GM23338 (cell line): ENCODE results near the gene VENTX. TPM values are rescaled to one million over a fixed set of nuclear protein-coding genes. Genes with fewer than 3 reads are reported as not detected.
A peak's percentile ranks its signal among the peaks of the same experiment; 100 is the strongest.

ENCODE experiments used
- ATAC-seq: fragments of 200-7000 bp; cut with Tn5 transposase; 3 replicates; pipeline ENCODE4 v1.9.1; 2020
- DNase-seq: peaks from one replicate; pipeline ENCODE4 v3.0.0-alpha.2; 2015; ENCODE audit warnings: low spot score
- H2AFZ ChIP-seq: fragments of 200-600 bp; sonication (generic); 2 replicates; pipeline ENCODE4 v1.8.0; 2016; ENCODE audit warnings: antibody characterized with exemption, mild to moderate bottlenecking, moderate library complexity
- H3F3A ChIP-seq: fragments of 200-600 bp; sonication (generic); replicated peaks from 2 replicates; pipeline ENCODE4 v1.8.0; 2017; ENCODE audit warnings: antibody characterized with exemption, mixed run types, low read depth
- H3K27ac ChIP-seq: fragments of 200-600 bp; sonication (generic); 2 replicates; pipeline ENCODE4 v1.6.1; 2016; ENCODE audit warnings: low read depth
- H3K27me3 ChIP-seq: fragments of 200-600 bp; sonication (generic); 2 replicates; pipeline ENCODE4 v1.8.0; 2016; ENCODE audit warnings: mild to moderate bottlenecking, mixed run types, moderate library complexity; ENCODE audit not compliant: insufficient read depth
- H3K36me3 ChIP-seq: fragments of 200-600 bp; sonication (generic); 2 replicates; pipeline ENCODE4 v1.8.0; 2016; ENCODE audit warnings: mild to moderate bottlenecking; ENCODE audit not compliant: insufficient read depth
- H3K4me1 ChIP-seq: fragments of 200-600 bp; sonication (generic); 2 replicates; pipeline ENCODE4 v1.8.0; 2016; ENCODE audit warnings: mild to moderate bottlenecking, moderate library complexity; ENCODE audit not compliant: insufficient read depth
- H3K4me2 ChIP-seq: fragments of 200-600 bp; sonication (generic); 2 replicates; pipeline ENCODE4 v1.7.1; 2017; ENCODE audit warnings: mixed run types
- H3K4me3 ChIP-seq: fragments of 200-600 bp; sonication (generic); 2 replicates; pipeline ENCODE4 v1.6.1; 2016; ENCODE audit warnings: mixed run types
- H3K79me2 ChIP-seq: fragments of 200-600 bp; sonication (generic); replicated peaks from 2 replicates; pipeline ENCODE4 v1.8.0; 2017; ENCODE audit warnings: mild to moderate bottlenecking; ENCODE audit not compliant: insufficient read depth
- H3K9me2 ChIP-seq: fragments of 200-600 bp; sonication (generic); 2 replicates; pipeline ENCODE4 v1.8.0; 2017; ENCODE audit not compliant: insufficient read depth
- H4K20me1 ChIP-seq: fragments of 200-600 bp; sonication (generic); replicated peaks from 2 replicates; pipeline ENCODE4 v1.8.0; 2017; ENCODE audit warnings: mild to moderate bottlenecking; ENCODE audit not compliant: insufficient read depth
- H3K27ac Mint-ChIP-seq: 2 replicates; pipeline ENCODE4 v1.8.0; 2020; ENCODE audit warnings: inconsistent platforms, mild to moderate bottlenecking, moderate library complexity, mixed read lengths
- H3K27me3 Mint-ChIP-seq: 3 replicates; pipeline ENCODE4 v1.8.0; 2022; ENCODE audit warnings: low read depth, mild to moderate bottlenecking, moderate library complexity, mixed read lengths, inconsistent platforms; ENCODE audit not compliant: insufficient read depth, poor library complexity
- H3K36me3 Mint-ChIP-seq: 3 replicates; pipeline ENCODE4 v1.8.0; 2021; ENCODE audit warnings: low read depth, mild to moderate bottlenecking, inconsistent platforms, moderate library complexity, mixed read lengths
- H3K4me1 Mint-ChIP-seq: 3 replicates; pipeline ENCODE4 v1.8.0; 2020; ENCODE audit warnings: mild to moderate bottlenecking, inconsistent platforms, mixed read lengths
- H3K4me3 Mint-ChIP-seq: 3 replicates; pipeline ENCODE4 v1.8.0; 2021; ENCODE audit warnings: moderate library complexity, mild to moderate bottlenecking, inconsistent platforms, mixed read lengths
- H3K9me3 Mint-ChIP-seq: 3 replicates; pipeline ENCODE4 v1.8.0; 2020; ENCODE audit warnings: moderate library complexity, mild to moderate bottlenecking, inconsistent platforms, mixed read lengths
- CREB1 ChIP-seq: fragments of 250-450 bp; sonication (Bioruptor Pico); IDR thresholded peaks from 2 replicates; pipeline ENCODE4 v1.5.0; 2020; ENCODE audit warnings: low read depth, mild to moderate bottlenecking, moderate library complexity
- EZH2 ChIP-seq: fragments of 200-600 bp; sonication (generic); IDR thresholded peaks from one replicate; pipeline ENCODE4 v1.8.0; 2017; ENCODE audit warnings: antibody characterized with exemption, mild to moderate bottlenecking, low read depth; ENCODE audit not compliant: unreplicated experiment
- JUNB ChIP-seq: IDR thresholded peaks from one replicate; pipeline ENCODE4 v1.6.1; 2016; ENCODE audit warnings: antibody characterized with exemption; ENCODE audit not compliant: unreplicated experiment
- NANOG ChIP-seq: IDR thresholded peaks from 2 replicates; pipeline ENCODE4 v1.6.1; 2016; ENCODE audit warnings: antibody characterized with exemption, borderline replicate concordance
- POLR2AphosphoS5 ChIP-seq: IDR thresholded peaks from 2 replicates; pipeline ENCODE4 v1.6.1; 2016; ENCODE audit warnings: antibody characterized with exemption, low read depth
- STAT1 ChIP-seq: IDR thresholded peaks from one replicate; pipeline ENCODE4 v1.6.1; 2016; ENCODE audit warnings: antibody characterized with exemption; ENCODE audit not compliant: unreplicated experiment
- ZNF331 ChIP-seq: fragments of 250-450 bp; sonication (Bioruptor Pico); IDR thresholded peaks from 2 replicates; pipeline ENCODE4 v1.5.0; 2020; ENCODE audit warnings: low read depth, mild to moderate bottlenecking, moderate library complexity
- polyA plus RNA-seq: library from polyadenylated mRNA; unstranded; fragments of >200 nt; fragmentation: Nextera tagmentation; extraction: Ambion mirVana; gene quantifications from 2 replicates; pipeline ENCODE4 v1.2.1, GENCODE V29; 2016
- total RNA-seq: library from RNA; depleted of rRNA; stranded (reverse); fragments of >200 nt; shearing (Covaris generic); gene quantifications from 2 replicates; pipeline ENCODE4 v1.2.3, GENCODE V29; 2014
- TF ChIP-seq, protein P1 (sequence below): IDR thresholded peaks from one replicate; pipeline ENCODE4 v1.6.1; 2018; ENCODE audit warnings: antibody characterized with exemption; ENCODE audit not compliant: unreplicated experiment
- TF ChIP-seq, protein P2 (sequence below), 2 experiments: fragments of 200-600 bp in 1 of 2; sonication (generic) in 1 of 2; conservative IDR thresholded peaks; 2 replicates each; pipeline versions ENCODE4 v1.5.1 to v1.6.1; 2016 to 2017; ENCODE audit warnings: antibody characterized with exemption in 2 of 2, low read depth in 2 of 2, mild to moderate bottlenecking in 2 of 2, moderate library complexity in 1 of 2

The VENTX gene
- total and polyA plus RNA-seq, 2 experiments from 2014 or later: 4.8 to 8.1 TPM

DNA sequence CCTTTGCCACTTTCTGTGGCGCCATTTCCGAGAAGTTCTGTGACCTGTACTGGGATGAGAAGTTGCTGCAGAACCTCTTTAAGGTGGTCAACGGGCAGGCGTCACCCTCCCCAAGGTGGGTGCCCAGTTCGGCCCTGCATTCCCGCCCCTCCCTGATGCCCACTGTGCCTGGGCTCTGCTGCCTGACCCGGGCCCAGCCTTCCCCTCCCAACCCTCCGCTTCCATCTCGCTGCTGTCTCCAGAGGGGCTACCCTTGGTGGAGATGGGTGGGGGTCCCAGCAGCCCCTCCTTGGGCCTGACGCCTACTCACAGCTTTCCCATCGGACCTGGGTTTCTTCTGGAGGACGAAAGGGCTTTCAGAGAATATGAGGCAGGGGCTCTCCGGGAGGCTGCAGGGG is 38.2 kb upstream of the VENTX start:
- H3K9me3 Mint-ChIP-seq: no peaks in the 10 kb centered on the region
- no peaks in the 10 kb centered on the region for H3K4me1 Mint-ChIP-seq
- H3K27me3 Mint-ChIP-seq: peaks cover 4% of the 10 kb centered on the region
- Histone ChIP-seq H3K4me1 (no peaks in the 10 kb centered on the region), H3K27me3 (no peaks in the 10 kb centered on the region), H4K20me1 (no peaks in the 10 kb centered on the region), H3K79me2 (no peaks in the 10 kb centered on the region), H3K27ac (no peak overlapping the region), H3K4me2 (no peak overlapping the region), H3K4me3 (no peak overlapping the region), H3F3A (no peaks in the 10 kb centered on the region), H3K9me2 (no peaks in the 10 kb centered on the region), H2AFZ (no peak overlapping the region), H3K36me3 (no peaks in the 10 kb centered on the region)
- H3K36me3 Mint-ChIP-seq: no peaks in the 10 kb centered on the region
- H3K27ac Mint-ChIP-seq: 0 out of 2 replicates have a peak overlapping the region, but pooled peaks have one; percentile 59
- DNase-seq: no peak
- TF ChIP-seq JUNB (no peak), POLR2AphosphoS5 (no peak), ZNF331 (CRISPR knock-in tag) (no peak), CREB1 (CRISPR knock-in tag) (no peak), EZH2 (no peak), NANOG (no peak), STAT1 (no peak)
- TF ChIP-seq, protein P1, sequence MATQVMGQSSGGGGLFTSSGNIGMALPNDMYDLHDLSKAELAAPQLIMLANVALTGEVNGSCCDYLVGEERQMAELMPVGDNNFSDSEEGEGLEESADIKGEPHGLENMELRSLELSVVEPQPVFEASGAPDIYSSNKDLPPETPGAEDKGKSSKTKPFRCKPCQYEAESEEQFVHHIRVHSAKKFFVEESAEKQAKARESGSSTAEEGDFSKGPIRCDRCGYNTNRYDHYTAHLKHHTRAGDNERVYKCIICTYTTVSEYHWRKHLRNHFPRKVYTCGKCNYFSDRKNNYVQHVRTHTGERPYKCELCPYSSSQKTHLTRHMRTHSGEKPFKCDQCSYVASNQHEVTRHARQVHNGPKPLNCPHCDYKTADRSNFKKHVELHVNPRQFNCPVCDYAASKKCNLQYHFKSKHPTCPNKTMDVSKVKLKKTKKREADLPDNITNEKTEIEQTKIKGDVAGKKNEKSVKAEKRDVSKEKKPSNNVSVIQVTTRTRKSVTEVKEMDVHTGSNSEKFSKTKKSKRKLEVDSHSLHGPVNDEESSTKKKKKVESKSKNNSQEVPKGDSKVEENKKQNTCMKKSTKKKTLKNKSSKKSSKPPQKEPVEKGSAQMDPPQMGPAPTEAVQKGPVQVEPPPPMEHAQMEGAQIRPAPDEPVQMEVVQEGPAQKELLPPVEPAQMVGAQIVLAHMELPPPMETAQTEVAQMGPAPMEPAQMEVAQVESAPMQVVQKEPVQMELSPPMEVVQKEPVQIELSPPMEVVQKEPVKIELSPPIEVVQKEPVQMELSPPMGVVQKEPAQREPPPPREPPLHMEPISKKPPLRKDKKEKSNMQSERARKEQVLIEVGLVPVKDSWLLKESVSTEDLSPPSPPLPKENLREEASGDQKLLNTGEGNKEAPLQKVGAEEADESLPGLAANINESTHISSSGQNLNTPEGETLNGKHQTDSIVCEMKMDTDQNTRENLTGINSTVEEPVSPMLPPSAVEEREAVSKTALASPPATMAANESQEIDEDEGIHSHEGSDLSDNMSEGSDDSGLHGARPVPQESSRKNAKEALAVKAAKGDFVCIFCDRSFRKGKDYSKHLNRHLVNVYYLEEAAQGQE: no peak
- H3K4me3 Mint-ChIP-seq: no peak overlapping the region
- ATAC-seq: no peak

DNA sequence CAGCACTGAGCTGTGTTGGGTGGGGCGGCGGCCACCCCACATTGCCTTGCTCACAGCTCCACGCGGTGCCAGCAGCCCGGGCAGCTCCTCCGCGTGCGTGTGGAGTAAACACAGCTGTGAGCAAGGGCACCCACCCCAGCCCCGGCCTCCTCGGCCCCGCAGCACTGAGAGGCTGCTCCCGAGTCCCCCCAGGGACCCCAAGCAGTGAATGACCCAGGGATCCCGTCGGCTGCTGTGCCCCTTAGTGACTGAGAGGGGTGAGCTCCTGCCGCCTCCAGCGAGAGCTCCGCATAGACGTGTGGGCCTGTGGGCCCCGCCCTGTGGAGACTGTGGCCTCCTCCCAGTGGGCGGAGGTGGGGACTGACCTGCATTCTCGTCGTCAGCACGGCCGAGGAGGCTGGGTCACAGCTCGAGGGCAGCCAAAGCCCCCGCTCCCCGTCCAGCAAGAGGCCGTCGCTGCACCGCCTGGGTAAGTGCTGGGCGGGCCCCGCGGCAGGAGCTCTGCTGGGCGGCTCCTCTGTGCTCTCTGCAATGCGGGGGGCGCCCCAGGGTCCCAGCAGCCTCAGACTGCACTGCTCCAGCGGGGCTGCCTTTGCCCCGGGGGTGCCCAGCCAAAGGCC is 37.6 kb upstream of the VENTX start:
- no peak overlapping the region for H3K27ac ChIP-seq

More for the DNA sequence above, 37.6 kb upstream of the VENTX start:
- H3K27me3 ChIP-seq: no peaks in the 10 kb centered on the region
- H3K4me2 ChIP-seq: no peak overlapping the region
- H3K9me2 ChIP-seq: no peaks in the 10 kb centered on the region
- H3K79me2 ChIP-seq: no peaks in the 10 kb centered on the region
- peaks cover 4% of the 10 kb centered on the region for H3K27me3 Mint-ChIP-seq
- H3F3A ChIP-seq: no peaks in the 10 kb centered on the region
- H3K27ac Mint-ChIP-seq: no peak overlapping the region
- no peak overlapping the region for H2AFZ ChIP-seq
- no peaks in the 10 kb centered on the region for H3K9me3 Mint-ChIP-seq
- no peaks in the 10 kb centered on the region for H4K20me1 ChIP-seq
- no peaks in the 10 kb centered on the region for H3K4me1 ChIP-seq
- no peak overlapping the region for H3K4me3 Mint-ChIP-seq
- ATAC-seq (peak; percentile 16), DNase-seq (no peak)
- no peaks in the 10 kb centered on the region for H3K4me1 Mint-ChIP-seq
- TF ChIP-seq, protein P2, sequence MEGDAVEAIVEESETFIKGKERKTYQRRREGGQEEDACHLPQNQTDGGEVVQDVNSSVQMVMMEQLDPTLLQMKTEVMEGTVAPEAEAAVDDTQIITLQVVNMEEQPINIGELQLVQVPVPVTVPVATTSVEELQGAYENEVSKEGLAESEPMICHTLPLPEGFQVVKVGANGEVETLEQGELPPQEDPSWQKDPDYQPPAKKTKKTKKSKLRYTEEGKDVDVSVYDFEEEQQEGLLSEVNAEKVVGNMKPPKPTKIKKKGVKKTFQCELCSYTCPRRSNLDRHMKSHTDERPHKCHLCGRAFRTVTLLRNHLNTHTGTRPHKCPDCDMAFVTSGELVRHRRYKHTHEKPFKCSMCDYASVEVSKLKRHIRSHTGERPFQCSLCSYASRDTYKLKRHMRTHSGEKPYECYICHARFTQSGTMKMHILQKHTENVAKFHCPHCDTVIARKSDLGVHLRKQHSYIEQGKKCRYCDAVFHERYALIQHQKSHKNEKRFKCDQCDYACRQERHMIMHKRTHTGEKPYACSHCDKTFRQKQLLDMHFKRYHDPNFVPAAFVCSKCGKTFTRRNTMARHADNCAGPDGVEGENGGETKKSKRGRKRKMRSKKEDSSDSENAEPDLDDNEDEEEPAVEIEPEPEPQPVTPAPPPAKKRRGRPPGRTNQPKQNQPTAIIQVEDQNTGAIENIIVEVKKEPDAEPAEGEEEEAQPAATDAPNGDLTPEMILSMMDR (conservative IDR thresholded peaks at IDR 0.05; ENCODE audit: low read depth in 2 of 2): no peak
- no peak for TF ChIP-seq JUNB
- TF ChIP-seq, protein P1: no peak
- TF ChIP-seq POLR2AphosphoS5: no peak
- H3K4me3 ChIP-seq: no peak overlapping the region
- H3K36me3 ChIP-seq: no peaks in the 10 kb centered on the region
- H3K36me3 Mint-ChIP-seq: no peaks in the 10 kb centered on the region
